HepG2 (cell line): ENCODE results near the gene VPS4A. TPM values are rescaled to one million over a fixed set of nuclear protein-coding genes. Genes with fewer than 3 reads are reported as not detected.

ENCODE experiments used
- CREM ChIP-seq, 2 experiments: sonication (generic) in 1 of 2; formaldehyde crosslinking in 1 of 2; IDR thresholded peaks; 2 replicates each; pipeline versions ENCODE4 v1.4.0 to v1.6.1; 2016 to 2020; ENCODE audit warnings: antibody characterized with exemption in 1 of 2, mild to moderate bottlenecking in 1 of 2, missing genetic modification reagents in 1 of 2
- E2F2 ChIP-seq: sonication (generic); formaldehyde crosslinking; IDR thresholded peaks from 2 replicates; pipeline ENCODE4 v1.4.0; 2020; ENCODE audit warnings: missing genetic modification reagents, borderline replicate concordance
- ETS1 ChIP-seq: sonication (generic); formaldehyde crosslinking; IDR thresholded peaks from 2 replicates; pipeline ENCODE4 v1.4.0; 2020; ENCODE audit warnings: missing genetic modification reagents
- GPN1 ChIP-seq: sonication (generic); formaldehyde crosslinking; IDR thresholded peaks from 2 replicates; pipeline ENCODE4 v1.5.1; 2020; ENCODE audit warnings: missing genetic modification reagents, borderline replicate concordance
- HES4 ChIP-seq: sonication (generic); formaldehyde crosslinking; IDR thresholded peaks from 2 replicates; pipeline ENCODE4 v1.9.0; 2021; ENCODE audit warnings: mild to moderate bottlenecking, missing genetic modification reagents, borderline replicate concordance
- HNF1B ChIP-seq: sonication (generic); formaldehyde crosslinking; IDR thresholded peaks from 2 replicates; pipeline ENCODE4 v1.5.1; 2020; ENCODE audit warnings: mild to moderate bottlenecking, moderate library complexity, missing genetic modification reagents
- HNRNPK ChIP-seq: fragments of 200-400 bp; formaldehyde crosslinking; IDR thresholded peaks from 2 replicates; pipeline ENCODE4 v1.6.1; 2018; ENCODE audit warnings: low read length, low read depth, moderate library complexity, mild to moderate bottlenecking; ENCODE audit not compliant: poor library complexity, severe bottlenecking
- MIER3 ChIP-seq: IDR thresholded peaks from 2 replicates; pipeline ENCODE4 v1.6.1; 2016; ENCODE audit warnings: missing compliant biosample characterization, borderline replicate concordance
- POLR2AphosphoS5 ChIP-seq: IDR thresholded peaks from 2 replicates; pipeline ENCODE4 v1.6.1; 2012; ENCODE audit warnings: low read depth, low read length
- RFX3 ChIP-seq: IDR thresholded peaks from 2 replicates; pipeline ENCODE4 v1.6.1; 2016; ENCODE audit warnings: missing biosample characterization, missing genetic modification reagents
- RORA ChIP-seq: sonication (generic); formaldehyde crosslinking; IDR thresholded peaks from 2 replicates; pipeline ENCODE4 v1.5.0; 2020; ENCODE audit warnings: mild to moderate bottlenecking, missing genetic modification reagents, moderate library complexity
- SOX13 ChIP-seq, 3 experiments: fragments of 450-650 bp in 1 of 3; sonication (generic) in 1 of 3; formaldehyde crosslinking in 1 of 3; IDR thresholded peaks in 2 of 3; conservative IDR thresholded peaks in 1 of 3; 2 replicates each; pipeline versions ENCODE4 v1.5.0 to v1.6.1; 2016 to 2020; ENCODE audit warnings: antibody characterized with exemption in 1 of 3, mild to moderate bottlenecking in 1 of 3, missing compliant biosample characterization in 1 of 3, missing genetic modification reagents in 1 of 3, moderate library complexity in 1 of 3
- SRF ChIP-seq: IDR thresholded peaks from 2 replicates; pipeline ENCODE4 v1.6.1; 2011; ENCODE audit warnings: mild to moderate bottlenecking, low read depth, low read length, moderate library complexity
- TEAD3 ChIP-seq: optimal IDR thresholded peaks from 2 replicates; pipeline ENCODE3; 2016; ENCODE audit warnings: borderline replicate concordance
- ZNF552 ChIP-seq: sonication (generic); formaldehyde crosslinking; IDR thresholded peaks from 2 replicates; pipeline ENCODE4 v1.9.0; 2022; ENCODE audit warnings: missing genetic modification reagents, mild to moderate bottlenecking, borderline replicate concordance
- polyA plus RNA-seq, 8 experiments: library from polyadenylated mRNA; depleted of rRNA in 3 of 8; stranded (reverse) in 7 of 8; unstranded in 1 of 8; fragments of >200 nt; fragmentation: Illumina TruSeq in 4 of 8; extraction: Trizol in 4 of 8; gene quantifications; 2 replicates each; pipeline versions ENCODE4 v1.2.1 to v1.2.3, GENCODE V29; 2011 to 2016; ENCODE audit warnings: low read depth in 4 of 8, missing spikeins in 1 of 8, mixed read lengths in 1 of 8; ENCODE audit not compliant: insufficient read depth in 1 of 8
- total RNA-seq, 5 experiments: library from RNA; depleted of rRNA; stranded (reverse); fragments of >200 nt; fragmentation: Illumina TruSeq; extraction: Trizol; gene quantifications; 2 replicates each; pipeline ENCODE4 v1.2.3, GENCODE V29; 2016; ENCODE audit warnings: low read depth in 1 of 5
- TF ChIP-seq, protein P1 (sequence below): sonication (generic); formaldehyde crosslinking; IDR thresholded peaks from 2 replicates; pipeline ENCODE4 v1.4.0; 2020; ENCODE audit warnings: missing genetic modification reagents
- TF ChIP-seq, protein P2 (sequence below): sonication (generic); formaldehyde crosslinking; IDR thresholded peaks from 2 replicates; pipeline ENCODE4 v1.4.0; 2020; ENCODE audit warnings: mild to moderate bottlenecking, missing genetic modification reagents

The VPS4A gene
- total and polyA plus RNA-seq, 2 of the 13 experiments (the other 11 are each of a cell fraction or from before 2014, with no cell fraction given), result 13.2 to 27.9 TPM

DNA sequence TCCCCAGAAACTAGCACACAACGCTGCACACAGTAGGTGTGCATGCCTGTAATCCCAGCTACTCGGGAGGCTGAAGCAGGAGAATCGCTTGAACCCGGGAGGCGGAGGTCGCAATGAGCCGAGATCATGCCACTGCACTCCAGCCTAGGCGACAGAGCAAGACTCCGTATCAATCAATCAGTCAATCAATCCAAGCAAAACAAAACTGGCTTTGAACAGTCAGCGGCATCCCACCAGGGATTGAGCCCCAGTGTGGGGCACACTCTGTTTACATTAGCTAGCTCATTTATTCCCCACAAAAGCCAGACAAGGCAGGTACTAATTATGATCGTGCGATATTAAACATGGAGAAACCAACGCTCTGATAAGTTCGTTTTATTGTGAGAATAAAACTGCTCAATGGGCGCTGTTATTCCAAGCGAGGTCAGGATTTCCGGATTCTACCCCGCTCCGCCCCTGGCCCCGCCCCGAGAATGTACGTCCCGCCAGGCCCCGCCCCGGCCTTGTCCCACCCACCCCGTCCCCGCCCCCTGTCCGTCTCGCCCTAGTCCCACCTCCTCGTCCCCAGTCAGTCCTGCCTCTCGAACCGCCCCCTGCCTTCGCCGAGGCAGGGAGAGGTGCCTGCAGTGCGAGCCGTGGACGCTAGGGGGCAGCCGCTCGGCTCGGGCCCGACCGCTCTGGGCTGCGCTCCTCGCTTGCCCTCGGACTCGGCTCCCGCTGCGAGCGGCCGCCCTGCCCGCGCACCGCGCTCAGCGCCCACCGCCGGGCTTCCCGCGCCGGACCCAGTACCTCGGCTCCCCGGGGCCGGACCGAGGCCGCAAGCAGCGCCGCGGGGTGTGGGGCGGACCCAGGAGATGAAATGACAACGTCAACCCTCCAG lies at the start of gene VPS4A (continued):
- TF ChIP-seq E2F2 (CRISPR knock-in tag), result no peak
- peak; percentile 44; the same call in 1 of the 2 replicates for TF ChIP-seq HNF1B (CRISPR knock-in tag)
- TF ChIP-seq POLR2AphosphoS5, result peak; percentile 79
- peak; percentile 83 for TF ChIP-seq HNRNPK
- TF ChIP-seq SRF, result no peak
- no peak for TF ChIP-seq RORA (CRISPR knock-in tag)
- TF ChIP-seq HES4 (CRISPR knock-in tag), result peak; percentile 98
- no peak for TF ChIP-seq RFX3 (CRISPR knock-in tag)
- no peak for TF ChIP-seq CREM (IDR thresholded peaks at IDR 0.05)
- no peak for TF ChIP-seq CREM (CRISPR knock-in tag; IDR thresholded peaks at IDR 0.05)
- no peak for TF ChIP-seq ZNF552 (CRISPR knock-in tag)
- TF ChIP-seq TEAD3, result peak; percentile 42
- TF ChIP-seq GPN1, result no peak
- no peak for TF ChIP-seq SOX13 (IDR thresholded peaks at IDR 0.05)
- TF ChIP-seq SOX13 (CRISPR knock-in tag; conservative IDR thresholded peaks at IDR 0.05 in 1 of 2, IDR thresholded peaks at IDR 0.05 in 1 of 2), result peak in 1 of 2 experiments; percentile 51; a peak in 1 of 4 replicates
- TF ChIP-seq MIER3 (CRISPR knock-in tag), result peak; percentile 79
- TF ChIP-seq, protein P1, sequence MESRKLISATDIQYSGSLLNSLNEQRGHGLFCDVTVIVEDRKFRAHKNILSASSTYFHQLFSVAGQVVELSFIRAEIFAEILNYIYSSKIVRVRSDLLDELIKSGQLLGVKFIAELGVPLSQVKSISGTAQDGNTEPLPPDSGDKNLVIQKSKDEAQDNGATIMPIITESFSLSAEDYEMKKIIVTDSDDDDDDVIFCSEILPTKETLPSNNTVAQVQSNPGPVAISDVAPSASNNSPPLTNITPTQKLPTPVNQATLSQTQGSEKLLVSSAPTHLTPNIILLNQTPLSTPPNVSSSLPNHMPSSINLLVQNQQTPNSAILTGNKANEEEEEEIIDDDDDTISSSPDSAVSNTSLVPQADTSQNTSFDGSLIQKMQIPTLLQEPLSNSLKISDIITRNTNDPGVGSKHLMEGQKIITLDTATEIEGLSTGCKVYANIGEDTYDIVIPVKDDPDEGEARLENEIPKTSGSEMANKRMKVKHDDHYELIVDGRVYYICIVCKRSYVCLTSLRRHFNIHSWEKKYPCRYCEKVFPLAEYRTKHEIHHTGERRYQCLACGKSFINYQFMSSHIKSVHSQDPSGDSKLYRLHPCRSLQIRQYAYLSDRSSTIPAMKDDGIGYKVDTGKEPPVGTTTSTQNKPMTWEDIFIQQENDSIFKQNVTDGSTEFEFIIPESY (CRISPR knock-in tag), result peak; percentile 56; the same call in 1 of the 2 replicates
- no peak for TF ChIP-seq ETS1 (CRISPR knock-in tag)
- TF ChIP-seq, protein P2, sequence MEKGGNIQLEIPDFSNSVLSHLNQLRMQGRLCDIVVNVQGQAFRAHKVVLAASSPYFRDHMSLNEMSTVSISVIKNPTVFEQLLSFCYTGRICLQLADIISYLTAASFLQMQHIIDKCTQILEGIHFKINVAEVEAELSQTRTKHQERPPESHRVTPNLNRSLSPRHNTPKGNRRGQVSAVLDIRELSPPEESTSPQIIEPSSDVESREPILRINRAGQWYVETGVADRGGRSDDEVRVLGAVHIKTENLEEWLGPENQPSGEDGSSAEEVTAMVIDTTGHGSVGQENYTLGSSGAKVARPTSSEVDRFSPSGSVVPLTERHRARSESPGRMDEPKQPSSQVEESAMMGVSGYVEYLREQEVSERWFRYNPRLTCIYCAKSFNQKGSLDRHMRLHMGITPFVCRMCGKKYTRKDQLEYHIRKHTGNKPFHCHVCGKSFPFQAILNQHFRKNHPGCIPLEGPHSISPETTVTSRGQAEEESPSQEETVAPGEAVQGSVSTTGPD (CRISPR knock-in tag), result no peak
